Epidermal melanocyte (primary cell): ENCODE results near the gene HERPUD2.
A peak's percentile ranks its signal among the peaks of the same experiment; 100 is the strongest.
"Not testable (repeated sequence)": the region's sequence is repeated elsewhere in the genome, so short reads cannot be mapped to it uniquely, and the experiment has no call there.

Source experiments
- DNase-seq: peaks from one replicate; pipeline ENCODE4 v3.0.0; 2011; ENCODE audit warnings: low spot score; ENCODE audit not compliant: insufficient read length

The HERPUD2 gene

DNA sequence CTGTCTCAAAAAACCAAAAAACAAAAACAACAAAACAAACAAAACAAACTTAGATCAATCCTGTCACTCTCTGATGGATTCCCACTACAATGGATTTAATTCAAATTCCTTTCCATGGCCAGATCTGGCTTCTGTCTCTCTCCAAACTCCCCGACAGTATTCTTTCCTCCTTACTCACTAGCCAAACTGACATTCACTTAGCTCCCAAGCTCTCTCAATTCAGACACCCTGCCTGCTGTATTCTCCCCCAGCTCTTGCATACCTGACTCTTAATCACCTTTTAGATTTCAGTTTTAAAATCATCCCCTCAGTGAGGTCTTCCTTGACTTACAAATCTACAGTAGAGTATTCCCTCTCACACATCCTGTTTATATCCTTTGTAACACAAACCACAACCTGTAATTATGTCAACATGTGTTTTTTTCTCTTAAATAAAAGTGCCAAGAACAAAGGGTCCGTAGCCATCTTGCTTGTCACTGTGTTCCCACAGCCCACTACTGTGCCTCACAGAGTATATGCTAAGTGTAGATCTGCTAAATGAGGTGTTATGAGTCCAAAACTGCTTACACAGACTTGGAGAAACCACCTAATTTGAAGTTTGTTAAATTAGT, 14.4 kb downstream of the HERPUD2 start:
- no peak for DNase-seq

DNA sequence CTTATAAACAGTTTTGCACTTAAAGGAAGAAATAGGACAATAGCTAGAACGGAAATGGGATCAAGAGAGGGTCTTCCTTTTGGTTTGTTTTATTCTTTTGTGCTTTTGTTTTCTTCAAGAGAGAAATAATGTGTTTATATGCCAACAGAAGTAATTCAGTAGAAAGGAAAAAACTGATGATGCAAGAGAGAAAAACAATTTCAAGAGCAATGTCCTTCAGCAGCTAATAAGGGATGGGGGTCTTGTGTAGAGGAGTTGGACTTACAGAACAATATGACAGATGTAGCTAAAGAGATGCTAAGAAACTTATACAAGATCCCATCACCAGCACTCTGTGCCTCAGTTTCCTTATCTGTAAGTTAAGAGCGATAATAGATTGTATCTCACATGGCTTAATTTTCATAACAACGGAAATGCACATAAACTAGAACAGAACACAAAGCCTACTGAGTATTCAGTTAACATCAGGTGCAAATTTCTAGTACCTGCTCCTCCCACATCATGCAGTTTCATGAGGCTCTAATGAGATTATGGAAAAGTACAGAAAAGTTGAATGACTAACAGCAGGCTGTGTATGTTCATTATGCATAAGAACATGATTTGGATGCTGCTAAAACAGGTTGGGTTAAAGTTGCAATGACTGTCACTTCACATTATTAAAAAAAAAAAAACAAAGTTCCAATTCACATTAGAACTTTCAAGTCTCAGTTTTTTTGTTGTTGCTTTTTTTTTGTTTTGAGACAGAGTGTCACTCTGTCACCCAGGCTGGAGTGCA, 17.2 kb downstream of the HERPUD2 start:
- no peak for DNase-seq

- DNase-seq = no peak
These were observed 18.7 kb downstream of the HERPUD2 start for GRCh38 chr7:35676211-35676610.

GRCh38 chr7:35670856-35671569, 23.9 kb downstream of the HERPUD2 start:
- DNase-seq = no peak

- DNase-seq = not testable (repeated sequence)
These were observed 34.5 kb downstream of the HERPUD2 start for GRCh38 chr7:35660411-35660810.

GRCh38 chr7:35658606-35659201, 36.2 kb downstream of the HERPUD2 start:
- DNase-seq = no peak

- no peak for DNase-seq
These were observed 37.8 kb downstream of the HERPUD2 start for GRCh38 chr7:35657125-35657524.

DNA sequence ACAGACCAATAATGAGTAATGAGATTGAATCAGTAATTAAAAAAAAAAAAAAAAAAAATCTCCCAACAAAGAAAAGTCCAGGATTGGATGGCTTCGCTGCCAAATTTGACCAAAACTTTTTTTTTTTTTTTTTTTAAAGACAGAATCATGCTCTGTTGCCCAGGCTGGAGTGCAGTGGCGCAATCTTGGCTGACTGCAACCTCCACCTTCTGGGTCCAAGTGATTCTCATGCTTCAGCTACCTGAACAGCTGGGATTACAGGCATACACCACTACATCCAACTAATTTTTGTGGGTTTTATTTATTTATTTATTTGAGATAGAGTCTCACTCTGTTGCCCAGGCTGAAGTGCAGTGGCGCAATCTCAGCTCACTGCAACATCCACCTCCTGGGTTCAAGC, 40.4 kb downstream of the HERPUD2 start:
- DNase-seq = not testable (repeated sequence)

DNA sequence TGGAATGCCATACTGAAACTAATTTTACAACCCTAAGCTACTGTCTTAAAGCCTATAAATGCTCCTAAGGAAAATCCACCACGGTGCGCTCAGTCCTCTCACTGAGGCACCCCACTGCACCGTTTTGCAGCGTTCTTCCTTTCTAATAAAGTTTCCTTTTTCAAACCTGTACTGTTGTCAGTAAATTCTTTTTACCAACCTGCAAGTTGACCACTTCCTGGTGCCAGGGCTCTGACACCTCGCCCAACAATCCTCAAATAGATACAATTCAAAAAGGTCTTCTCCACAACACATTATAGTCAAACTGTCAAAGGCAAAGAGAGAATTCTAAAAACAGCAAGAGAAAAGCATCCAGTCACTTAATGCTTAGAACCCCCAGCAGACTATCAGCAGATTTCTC, 42.8 kb downstream of the HERPUD2 start:
- DNase-seq = no peak

DNA sequence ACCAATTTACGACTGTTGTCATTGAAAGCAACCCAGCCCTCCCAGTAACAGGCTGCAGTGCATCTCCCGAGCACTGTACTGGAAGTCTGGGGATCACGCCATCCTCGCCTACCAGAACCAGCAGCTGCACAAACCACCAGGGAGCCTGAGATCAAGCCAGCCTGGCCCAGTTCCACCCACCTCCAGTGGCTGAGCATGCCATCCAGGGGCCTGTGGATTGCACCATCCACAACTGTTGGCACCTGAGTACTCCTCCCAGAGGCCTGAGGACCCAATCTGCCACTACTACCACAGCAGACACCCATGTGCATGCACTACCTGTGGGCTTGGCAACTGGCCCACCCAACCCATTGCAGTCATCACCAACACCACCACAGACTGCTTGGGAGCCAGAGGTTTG, 44.2 kb downstream of the HERPUD2 start:
- DNase-seq = no peak

GRCh38 chr7:35649711-35650110, 45.2 kb downstream of the HERPUD2 start:
- no peak for DNase-seq

GRCh38 chr7:35648367-35648766, 46.6 kb downstream of the HERPUD2 start:
- DNase-seq = no peak

DNA sequence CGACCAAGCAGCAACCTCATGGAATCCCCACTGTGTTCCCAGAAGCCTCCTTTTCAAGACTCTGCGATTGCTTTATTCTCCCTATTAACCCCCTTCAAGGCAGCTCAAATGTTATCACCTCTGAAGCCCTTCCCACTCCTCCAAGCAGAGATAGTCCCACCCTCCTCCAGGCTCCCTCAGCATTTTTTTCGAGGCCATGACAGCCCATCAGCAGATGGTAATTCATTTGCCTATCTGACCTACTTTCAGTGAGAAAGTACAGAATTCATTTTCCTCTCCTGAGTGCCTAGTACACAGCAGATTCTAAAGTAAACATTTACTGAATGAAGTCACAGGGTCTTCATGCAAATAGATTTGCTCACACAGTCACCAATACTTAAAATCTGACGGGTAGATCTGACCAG, 47.8 kb downstream of the HERPUD2 start:
- no peak for DNase-seq

DNA sequence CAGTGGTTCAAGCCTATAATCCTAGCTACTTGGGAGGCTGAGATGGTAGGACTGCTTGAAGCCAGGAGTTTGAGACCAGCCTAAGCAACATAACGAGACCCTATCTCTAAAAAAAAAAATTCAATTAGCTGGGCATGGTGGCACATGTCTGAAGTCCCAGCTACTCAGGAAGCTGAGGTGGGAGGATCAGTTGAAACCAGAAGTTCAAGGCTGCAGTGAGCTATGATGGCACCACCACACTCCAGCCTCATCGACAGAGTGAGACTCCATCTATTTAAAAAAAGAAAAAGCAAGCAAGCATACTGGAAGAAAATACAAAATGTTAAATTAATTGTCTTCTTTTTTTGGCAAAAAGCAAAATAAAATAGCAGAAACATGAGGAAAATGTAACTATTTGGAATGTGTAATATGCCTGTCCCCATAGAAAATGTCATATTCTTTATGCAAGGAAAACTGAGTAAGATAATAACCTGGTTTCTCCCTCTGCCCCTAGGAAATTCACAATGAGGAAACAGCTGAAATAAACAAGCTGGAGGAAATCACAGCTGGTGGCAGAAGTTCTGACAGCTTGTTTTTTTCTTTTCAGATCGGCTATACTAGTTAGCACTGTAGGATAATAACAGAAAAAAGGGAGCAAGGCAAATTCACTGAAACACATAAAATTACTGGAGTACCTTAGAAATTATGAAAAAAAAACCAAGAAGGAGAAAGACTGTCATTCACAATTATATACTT, 48.5 kb downstream of the HERPUD2 start:
- no peak for DNase-seq

DNA sequence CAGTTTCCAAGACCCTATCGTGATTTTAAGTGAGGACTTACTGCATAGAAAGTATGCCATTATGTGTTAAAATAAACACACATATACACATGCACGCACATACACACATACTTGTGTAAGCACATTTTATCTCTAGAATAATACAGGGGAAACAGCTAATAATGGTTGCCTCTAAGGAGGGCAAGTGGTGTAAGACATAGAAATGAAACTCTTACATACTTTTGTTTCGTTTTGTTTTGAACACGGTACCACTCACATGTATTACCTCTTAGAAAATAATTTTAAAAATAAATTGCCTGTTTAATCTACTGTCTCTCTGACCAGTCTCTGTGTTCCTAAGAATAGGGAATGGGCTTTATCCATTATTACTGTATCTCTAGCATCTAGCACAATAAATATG, 49.2 kb downstream of the HERPUD2 start:
- DNase-seq = no peak

DNA sequence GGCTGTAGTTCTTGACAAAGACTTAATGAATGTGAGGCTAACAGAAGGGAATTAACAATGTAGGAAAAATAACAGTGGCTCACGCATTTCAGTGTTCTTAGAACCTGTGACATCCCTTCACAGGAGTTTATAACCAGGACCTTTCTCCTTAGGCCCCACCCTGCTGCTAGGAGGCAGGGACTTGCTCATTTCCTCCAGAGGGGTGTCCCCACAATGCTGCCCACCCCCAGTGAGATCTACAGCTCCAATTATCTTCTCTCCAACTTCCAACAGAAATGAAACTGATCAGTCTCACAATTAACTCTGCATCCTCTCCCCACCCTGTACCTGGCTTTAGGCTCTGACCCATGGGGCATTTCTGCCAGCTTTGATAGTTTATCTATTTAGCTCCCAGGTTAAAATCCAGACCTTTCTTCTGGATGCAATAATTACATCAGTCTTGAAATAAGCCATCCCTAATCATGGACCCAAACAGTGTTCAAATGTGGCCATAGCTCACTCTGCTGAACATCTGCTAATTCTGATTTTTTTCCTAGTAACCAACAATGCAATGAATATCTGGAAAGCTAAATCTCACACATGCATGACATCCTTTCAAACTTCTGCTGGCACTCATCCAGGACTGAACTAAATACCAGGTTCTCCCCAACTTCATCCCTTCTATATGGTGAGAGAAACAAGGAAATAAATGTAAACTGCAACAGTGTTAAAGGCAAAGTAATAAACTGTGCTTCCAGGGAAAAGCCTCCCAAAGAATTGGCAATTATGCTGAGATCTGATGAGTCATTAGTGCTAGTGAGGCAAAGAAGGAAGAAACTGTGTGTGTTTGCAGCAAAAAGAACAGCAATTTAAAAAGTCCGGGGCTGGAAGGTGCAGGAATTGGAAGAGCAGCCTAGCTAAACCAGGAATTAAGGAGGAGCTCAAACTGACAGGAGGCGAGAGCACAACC, 64.6 kb downstream of the HERPUD2 start:
- DNase-seq = no peak

GRCh38 chr7:35624299-35625186, 70.4 kb downstream of the HERPUD2 start:
- DNase-seq = peak; percentile 26

- no peak for DNase-seq
These were observed 71.6 kb downstream of the HERPUD2 start for GRCh38 chr7:35623381-35623780.

DNA sequence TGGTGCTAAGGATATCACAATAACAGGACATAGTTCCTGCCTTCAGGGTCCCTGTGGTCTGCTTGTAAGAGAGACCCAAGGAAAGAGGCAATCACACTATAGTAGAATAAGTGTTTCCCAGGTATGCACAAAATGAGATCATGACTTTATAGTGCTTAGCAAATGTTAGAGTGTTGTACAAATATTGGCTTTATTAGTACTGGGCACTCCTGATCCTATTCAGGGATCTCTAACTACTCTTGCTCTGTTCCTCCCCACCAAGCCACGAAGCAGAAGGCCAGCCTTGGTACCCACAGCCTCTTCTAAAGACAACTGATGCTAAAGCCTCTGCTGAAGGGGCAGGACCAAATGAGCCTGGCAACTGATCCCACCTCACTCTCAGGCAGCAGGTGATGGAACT, 75.1 kb downstream of the HERPUD2 start:
- DNase-seq = no peak
